Activated CD4-positive, alpha-beta T cell treated with anti-CD3 and anti-CD28 coated beads, Interleukin-2, amount 50 U/mL, for 16 hours (primary cell): ENCODE results near the gene TXNDC2.

Source experiments
- DNase-seq: peaks from one replicate; pipeline ENCODE4 v3.0.0-alpha.2; 2020

Gene TXNDC2

GRCh38 chr18:9914584-9915290 is 29.0 kb downstream of the TXNDC2 start:
- DNase-seq = peak; percentile 78

- DNase-seq = no peak
These were observed 29.7 kb downstream of the TXNDC2 start for GRCh38 chr18:9915291-9916076.

- DNase-seq = peak; percentile 25
These were observed 30.4 kb downstream of the TXNDC2 start for GRCh38 chr18:9916077-9916639.

GRCh38 chr18:9916808-9917207 is 31.0 kb downstream of the TXNDC2 start:
- no peak for DNase-seq

GRCh38 chr18:9918016-9918680 is 32.4 kb downstream of the TXNDC2 start:
- no peak for DNase-seq

- DNase-seq = peak; percentile 26
These were observed 33.9 kb downstream of the TXNDC2 start for GRCh38 chr18:9919564-9920232.

- DNase-seq = no peak
These were observed 37.0 kb downstream of the TXNDC2 start for GRCh38 chr18:9922592-9923311.

GRCh38 chr18:9924371-9924943 is 38.7 kb downstream of the TXNDC2 start:
- DNase-seq = no peak

GRCh38 chr18:9925369-9925768 is 39.6 kb downstream of the TXNDC2 start:
- no peak for DNase-seq

GRCh38 chr18:9925795-9926194 is 40.0 kb downstream of the TXNDC2 start:
- no peak for DNase-seq

GRCh38 chr18:9926223-9926894 is 40.6 kb downstream of the TXNDC2 start:
- no peak for DNase-seq

GRCh38 chr18:9926977-9927376 is 41.2 kb downstream of the TXNDC2 start:
- no peak for DNase-seq

GRCh38 chr18:9927392-9928063 is 41.8 kb downstream of the TXNDC2 start:
- no peak for DNase-seq

GRCh38 chr18:9928646-9929259 is 43.0 kb downstream of the TXNDC2 start:
- no peak for DNase-seq

GRCh38 chr18:9930299-9930884 is 44.6 kb downstream of the TXNDC2 start:
- no peak for DNase-seq

- DNase-seq = no peak
These were observed 45.4 kb downstream of the TXNDC2 start for GRCh38 chr18:9931146-9931545.

GRCh38 chr18:9931678-9932077 is 45.9 kb downstream of the TXNDC2 start:
- DNase-seq = no peak

- no peak for DNase-seq
These were observed 48.1 kb downstream of the TXNDC2 start for GRCh38 chr18:9933865-9934264.

- no peak for DNase-seq
These were observed 48.5 kb downstream of the TXNDC2 start for GRCh38 chr18:9934274-9934673.
